NCI-H82 treated with DMSO at 0.1 percent for 48 hours (cell line): ENCODE data around the gene GYG1.
A peak's percentile ranks its signal among the peaks of the same experiment; 100 is the strongest.
"Not testable (repeated sequence)": the region's sequence is repeated elsewhere in the genome, so short reads cannot be mapped to it uniquely, and the experiment has no call there.

ENCODE experiments used
- DNase-seq: peaks from one replicate; lab custom pipeline; 2025; ENCODE audit not compliant: unreplicated experiment; lab: John Stamatoyannopoulos, UW

GYG1 gene

DNA sequence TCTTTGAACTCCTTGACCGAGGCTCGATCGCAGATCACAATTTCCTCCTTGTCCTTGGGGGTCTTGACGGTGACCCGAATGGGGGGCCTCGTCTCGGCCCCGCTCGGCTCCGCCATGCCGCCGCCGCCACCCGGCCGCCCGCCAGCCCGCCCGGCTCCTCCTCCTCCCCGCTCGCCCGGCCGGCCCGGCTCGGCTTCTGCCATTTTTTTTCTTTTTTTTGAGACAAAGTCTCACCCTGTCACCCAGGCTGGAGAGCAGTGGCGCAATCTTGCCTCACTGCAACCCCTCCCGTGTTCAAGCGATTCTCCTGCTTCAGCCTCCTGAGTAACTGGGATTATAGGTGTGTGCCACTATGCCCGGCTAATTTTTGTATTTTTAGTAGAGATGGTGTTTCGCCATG lies 3.8 kb upstream of the GYG1 start:
- DNase-seq = not testable (repeated sequence)

DNA sequence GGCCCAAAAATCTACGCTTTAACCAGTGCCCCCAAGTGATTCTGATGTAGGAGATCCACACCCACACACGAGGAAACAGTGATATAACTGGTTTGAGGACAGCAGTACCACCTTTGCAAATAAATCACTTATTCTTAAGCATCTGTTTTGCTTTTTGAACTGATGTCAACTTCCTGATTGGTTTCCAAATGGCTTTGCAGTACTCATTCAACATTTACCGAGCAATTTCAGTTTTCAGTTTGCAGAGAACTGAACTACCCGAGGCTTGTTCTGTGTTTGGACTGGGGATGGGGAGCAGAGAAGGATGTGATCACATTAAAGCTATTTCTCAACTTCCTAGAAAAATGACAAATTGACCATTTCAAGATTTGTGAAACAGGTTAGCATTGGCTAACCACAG lies 1.1 kb upstream of the GYG1 start:
- no peak for DNase-seq

DNA sequence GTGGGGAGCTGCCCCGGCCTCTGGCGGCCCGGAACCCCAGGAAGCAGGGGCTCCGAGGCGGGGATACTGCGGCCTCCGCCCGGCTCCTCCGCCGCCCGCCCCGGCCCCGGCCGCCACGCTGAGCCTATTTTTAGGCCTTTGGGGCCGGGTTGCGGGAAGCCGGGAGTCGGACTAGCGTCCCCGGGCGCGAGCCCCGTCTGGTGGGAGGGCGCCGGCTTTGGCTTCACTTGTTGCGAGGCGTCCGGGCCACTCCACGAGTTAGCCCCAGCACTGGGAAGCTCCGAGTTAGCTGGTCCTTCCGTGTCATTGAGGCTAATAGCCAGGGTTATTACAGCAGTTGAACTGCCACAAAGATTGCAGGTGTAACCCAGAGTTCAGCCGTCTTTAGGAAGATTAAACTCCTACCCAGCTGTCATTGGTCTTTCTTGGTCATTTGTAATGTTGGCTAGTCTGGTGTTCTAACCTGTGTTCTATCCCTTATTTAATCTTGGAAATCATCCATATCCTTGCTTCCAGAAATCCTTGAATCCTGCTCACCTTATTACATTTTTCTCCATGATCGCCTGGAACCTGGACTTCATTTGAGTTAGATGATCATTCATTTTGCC lies 791 bp downstream of the GYG1 start:
- DNase-seq = peak; percentile 74

DNA sequence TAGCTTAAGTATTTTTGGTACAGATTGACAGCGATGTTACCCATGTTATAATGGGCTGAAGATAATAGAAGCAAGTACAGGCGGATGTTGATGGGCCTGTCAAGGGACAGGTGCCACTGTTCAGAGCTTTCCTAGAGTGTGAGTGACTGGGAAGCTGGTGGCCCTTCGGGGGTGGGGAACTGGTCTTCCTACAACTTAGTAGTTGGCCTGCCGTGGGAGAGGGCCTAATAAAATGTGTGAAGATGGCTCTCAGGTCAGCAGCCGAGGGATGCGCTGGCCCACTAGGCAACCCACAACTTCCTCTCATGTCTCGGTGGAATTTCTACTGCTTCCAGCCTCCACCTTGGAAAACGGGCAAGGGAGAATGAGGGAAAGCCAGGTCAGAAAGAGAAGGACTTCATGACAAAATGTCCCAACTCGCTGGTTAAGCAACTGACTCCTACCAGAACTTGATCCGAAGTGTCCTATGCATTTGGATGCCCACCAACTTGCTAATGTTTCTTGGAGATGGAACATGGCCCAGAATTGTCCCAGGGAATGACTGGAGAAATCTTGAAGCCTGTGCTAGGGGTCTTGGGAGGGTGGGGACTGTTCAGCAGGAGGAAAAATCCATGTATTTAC lies 1.4 kb downstream of the GYG1 start:
- DNase-seq = no peak

DNA sequence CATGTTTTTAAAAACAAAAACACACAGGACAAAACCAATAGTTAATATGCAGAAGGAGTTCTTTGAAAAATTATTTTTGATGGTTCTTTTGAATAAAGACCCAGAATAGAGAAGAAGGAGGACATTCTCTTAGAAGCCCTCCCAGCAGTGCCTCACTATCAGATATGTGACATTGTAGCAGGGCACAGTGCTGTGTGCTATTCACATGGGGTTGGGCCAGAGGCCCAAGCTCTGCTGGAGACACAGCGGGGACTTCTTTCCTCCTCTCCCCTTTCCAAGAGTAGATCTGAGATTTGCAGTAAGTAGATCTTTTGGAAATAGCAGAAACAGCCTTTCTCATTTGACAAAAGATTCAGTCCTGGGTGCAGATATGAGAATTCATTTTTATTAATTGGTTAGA lies 6.3 kb downstream of the GYG1 start:
- no peak for DNase-seq

DNA sequence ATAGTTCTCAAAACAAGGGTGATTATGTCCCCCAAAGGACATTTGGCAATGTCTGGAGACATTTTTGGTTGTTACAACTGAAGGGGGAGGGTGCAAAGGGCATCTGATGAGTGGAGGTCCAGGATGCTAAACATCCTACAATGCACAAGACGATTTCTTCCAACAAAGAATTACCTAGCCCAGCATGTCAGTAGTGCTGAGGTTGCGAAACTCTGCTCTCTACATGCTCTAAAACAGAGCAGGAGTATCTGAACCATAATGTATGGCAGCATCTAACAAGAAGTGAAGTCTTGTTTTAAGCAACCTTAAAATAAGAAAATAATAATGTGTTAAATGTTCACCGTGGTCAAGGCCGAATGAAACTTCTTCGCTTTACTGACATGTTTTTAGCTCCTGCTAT lies 7.0 kb downstream of the GYG1 start:
- no peak for DNase-seq

GRCh38 chr3:148998715-148999423 lies 7.5 kb downstream of the GYG1 start:
- no peak for DNase-seq

- DNase-seq = no peak
These were observed 8.5 kb downstream of the GYG1 start for GRCh38 chr3:148999806-149000205.

- no peak for DNase-seq
These were observed 8.9 kb downstream of the GYG1 start for GRCh38 chr3:149000206-149000745.

DNA sequence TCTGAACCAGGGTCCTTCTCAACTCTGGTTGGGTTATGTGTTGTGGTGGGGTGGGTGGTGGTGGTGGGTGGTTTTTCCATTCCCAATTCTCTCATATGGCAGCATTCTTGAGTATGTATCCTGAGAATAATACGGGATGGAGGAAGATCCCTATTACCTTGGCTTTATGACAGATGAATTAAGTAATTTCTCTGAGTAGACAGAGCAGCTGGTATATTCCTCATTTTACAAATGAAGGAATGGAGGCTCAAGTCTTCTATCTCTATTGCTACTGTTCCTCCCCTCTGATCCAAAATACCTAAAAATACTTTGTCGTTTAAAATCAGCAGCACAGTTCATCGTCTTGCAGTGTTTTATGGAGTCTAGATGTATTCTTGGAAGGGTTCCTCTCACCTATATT lies 10.4 kb downstream of the GYG1 start:
- DNase-seq = no peak

- no peak for DNase-seq
These were observed 12.4 kb downstream of the GYG1 start for GRCh38 chr3:149003653-149004305.

GRCh38 chr3:149004622-149005021 lies 13.3 kb downstream of the GYG1 start:
- DNase-seq = no peak

- no peak for DNase-seq
These were observed 14.1 kb downstream of the GYG1 start for GRCh38 chr3:149005416-149005815.

DNA sequence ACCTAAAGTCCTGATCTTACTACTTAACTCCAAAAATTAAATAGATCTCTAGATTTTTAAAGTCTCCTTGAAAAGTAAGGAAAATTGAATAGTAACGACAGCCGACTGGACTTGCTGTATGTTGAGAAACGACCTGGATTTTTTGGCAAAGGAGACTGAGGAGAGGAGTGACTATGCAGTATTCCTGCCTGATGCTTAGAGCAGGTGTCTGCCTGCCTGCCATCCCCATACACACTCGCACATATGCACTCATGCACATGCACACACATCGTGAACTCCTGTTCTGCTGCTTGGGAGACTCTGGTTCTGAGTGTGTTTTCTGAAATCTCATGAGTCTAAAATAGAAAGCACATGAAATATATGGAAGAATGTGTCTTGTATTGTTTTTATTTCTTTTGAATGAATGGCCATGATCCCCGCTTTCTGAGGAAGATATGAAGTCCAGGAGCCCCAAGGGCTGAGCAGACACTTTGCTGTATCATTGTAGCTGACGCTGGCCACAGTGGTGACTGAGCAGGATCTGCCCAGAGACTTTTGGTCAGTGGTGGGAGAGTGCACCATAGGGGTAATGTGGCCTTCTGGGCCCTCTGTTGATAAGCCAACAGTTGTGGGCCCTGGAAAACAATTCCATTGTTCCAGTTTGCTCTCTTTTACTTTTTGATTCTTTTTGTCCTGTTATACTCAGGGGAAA lies 16.4 kb downstream of the GYG1 start:
- DNase-seq = no peak

- DNase-seq = no peak
These were observed 18.4 kb downstream of the GYG1 start for GRCh38 chr3:149009732-149010131.

GRCh38 chr3:149010504-149010951 lies 19.2 kb downstream of the GYG1 start:
- no peak for DNase-seq

DNA sequence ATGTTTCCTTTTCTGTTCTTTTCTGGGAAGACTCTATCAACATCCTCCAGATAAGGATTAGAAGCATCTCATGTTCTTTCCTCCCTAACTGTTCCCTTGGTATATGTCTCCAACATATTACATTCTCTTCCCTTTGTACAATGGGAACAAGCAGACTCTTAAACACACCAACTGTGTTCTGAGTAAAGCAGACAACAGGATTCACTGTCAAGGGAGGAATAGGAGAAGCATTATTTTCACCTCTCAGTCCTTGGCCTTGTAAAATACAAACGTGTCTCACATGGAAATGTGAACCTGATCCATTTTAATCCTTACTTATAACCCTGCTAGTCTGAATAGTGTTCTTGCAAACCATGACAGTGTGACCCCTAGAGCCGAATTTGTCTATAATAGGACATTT lies 19.6 kb downstream of the GYG1 start:
- DNase-seq = peak; percentile 11

- no peak for DNase-seq
These were observed 20.3 kb downstream of the GYG1 start for GRCh38 chr3:149011676-149012075.

DNA sequence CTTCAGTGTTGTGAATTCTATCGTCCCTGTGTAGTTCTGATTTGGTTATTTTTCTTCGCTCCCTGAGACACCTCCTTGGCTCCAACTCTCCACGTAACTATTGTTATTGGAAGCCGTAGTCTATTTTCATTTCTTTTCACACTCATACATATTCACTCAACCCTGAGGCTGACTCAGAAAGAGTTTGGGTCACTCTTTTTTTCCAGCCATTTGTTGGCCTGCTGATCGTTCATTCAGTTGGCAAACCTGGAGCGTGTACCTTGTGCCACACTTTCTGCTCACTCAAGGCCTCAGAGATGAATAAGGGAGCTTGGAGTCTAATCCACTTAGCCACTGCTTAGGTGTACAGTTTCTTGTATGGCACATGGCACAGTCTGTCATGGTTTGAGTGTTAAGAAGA lies 22.4 kb downstream of the GYG1 start:
- DNase-seq = peak; percentile 79

DNA sequence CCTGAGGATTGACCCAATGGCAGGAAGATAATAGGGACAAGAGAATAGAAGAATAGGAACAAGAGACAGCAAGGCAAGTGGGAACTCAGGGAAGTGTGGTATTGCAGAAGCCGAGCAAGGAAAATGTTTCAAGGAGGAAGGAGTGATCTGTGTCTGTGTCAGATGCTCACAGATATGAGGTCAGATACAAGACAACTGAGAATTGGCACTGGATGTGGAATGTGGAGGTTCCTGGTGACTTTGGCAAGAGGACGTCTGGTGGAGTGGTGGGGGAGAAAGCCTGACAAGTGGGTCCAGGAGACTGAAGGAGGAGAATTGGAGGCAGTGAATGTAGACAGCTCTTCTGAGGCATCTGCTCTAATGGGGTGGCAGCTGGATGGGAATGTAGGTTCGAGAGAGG lies 24.1 kb downstream of the GYG1 start:
- no peak for DNase-seq

- no peak for DNase-seq
These were observed 24.9 kb downstream of the GYG1 start for GRCh38 chr3:149016242-149016641.
